ENCODE results near the gene TNFRSF17. TPM values are rescaled to one million over a fixed set of nuclear protein-coding genes. Genes with fewer than 3 reads are reported as not detected.

Gene TNFRSF17
- total RNA-seq, 2 experiments from 2014 or later: not detected

GRCh38 chr16:12016291-12016947 is 51.4 kb downstream of the TNFRSF17 start:
- Mint-ChIP-seq H3K27me3 (ENCODE audit: low read depth) (no peaks in the 10 kb centered on the region), H3K9me3 (no peaks in the 10 kb centered on the region), H3K4me3 (no peak overlapping the region), H3K4me1 (ENCODE audit: low read depth) (no peaks in the 10 kb centered on the region), H3K36me3 (ENCODE audit: low read depth) (no peaks in the 10 kb centered on the region), H3K27ac (no peak overlapping the region)
- intact Hi-C loops (cut with micrococcal nuclease): no loop called here
- CTCF ChIA-PET: no interaction called here
- DNase-seq: no peak

GRCh38 chr16:12017558-12017957 is 52.5 kb downstream of the TNFRSF17 start:
- no peak overlapping the region for H3K4me3 Mint-ChIP-seq
- no peak for DNase-seq
- CTCF ChIA-PET: no interaction called here

More at GRCh38 chr16:12017558-12017957, 52.5 kb downstream of the TNFRSF17 start:
- Mint-ChIP-seq H3K27me3 (ENCODE audit: low read depth) (no peaks in the 10 kb centered on the region), H3K36me3 (ENCODE audit: low read depth) (no peaks in the 10 kb centered on the region), H3K9me3 (no peaks in the 10 kb centered on the region), H3K4me1 (ENCODE audit: low read depth) (no peaks in the 10 kb centered on the region), H3K27ac (no peak overlapping the region)
- intact Hi-C loops (cut with micrococcal nuclease): no loop called here

Other genes starting within 250 kb of the TNFRSF17 start
- 10 to 100 TPM; 24.6 to 25.5 TPM for gene TXNDC11, start 222.4 kb upstream of the TNFRSF17 start, total RNA-seq
- 100 to 1,000 TPM; 123 to 127 TPM for gene ZC3H7A, start 168.0 kb upstream of the TNFRSF17 start, total RNA-seq
- 100 to 1,000 TPM; 354 to 365 TPM for gene RSL1D1, start 113.7 kb upstream of the TNFRSF17 start, total RNA-seq
- 100 to 1,000 TPM; 165 to 175 TPM for gene GSPT1, start 49.3 kb upstream of the TNFRSF17 start, total RNA-seq
- 1 to 10 TPM; 8.5 to 8.7 TPM for gene NPIPB2, start 23.2 kb upstream of the TNFRSF17 start, total RNA-seq
- 10 to 100 TPM in 1 of 2 experiments, 1 to 10 TPM in 1; 9.7 to 11.2 TPM for gene SNX29, start 11.5 kb downstream of the TNFRSF17 start, total RNA-seq

Data from activated naive CD4-positive, alpha-beta T cell treated with anti-CD3 and anti-CD28 coated beads for 36 hours (primary cell).